ENCODE results near the gene SLC16A5. TPM values are rescaled to one million over a fixed set of nuclear protein-coding genes. Genes with fewer than 3 reads are reported as not detected.

SLC16A5 gene
- total RNA-seq, 1 donor from 2014 or later: 3.0 TPM

- Mint-ChIP-seq H3K27me3 (ENCODE audit: low read depth) (no peaks in the 10 kb centered on the region), H3K4me3 (ENCODE audit: unreplicated experiment) (peak overlapping the region; percentile 83), H3K36me3 (ENCODE audit: low read depth) (peaks cover 3% of the 10 kb centered on the region), H3K27ac (ENCODE audit: unreplicated experiment) (peak overlapping the region; percentile 81), H3K4me1 (ENCODE audit: low read depth) (peaks cover 30% of the 10 kb centered on the region), H3K9me3 (ENCODE audit: low read depth) (no peaks in the 10 kb centered on the region)
- TF ChIP-seq CTCF (IDR thresholded peaks at IDR 0.05): no peak
- DNase-seq (ENCODE audit: low spot score): peak; percentile 58
Measured at GRCh38 chr17:75152922-75153779, 65.4 kb downstream of the SLC16A5 start.

- DNase-seq (ENCODE audit: low spot score): peak; percentile 87
- peak overlapping the region; percentile 81 for H3K27ac Mint-ChIP-seq (ENCODE audit: unreplicated experiment)
- H3K9me3 Mint-ChIP-seq (ENCODE audit: low read depth): no peaks in the 10 kb centered on the region
- no peaks in the 10 kb centered on the region for H3K36me3 Mint-ChIP-seq (ENCODE audit: low read depth)
- H3K4me3 Mint-ChIP-seq (ENCODE audit: unreplicated experiment): peak overlapping the region; percentile 83
- no peaks in the 10 kb centered on the region for H3K27me3 Mint-ChIP-seq (ENCODE audit: low read depth)
- H3K4me1 Mint-ChIP-seq (ENCODE audit: low read depth): peaks cover 30% of the 10 kb centered on the region
- TF ChIP-seq CTCF (IDR thresholded peaks at IDR 0.05): no peak
Measured at GRCh38 chr17:75153780-75154194, 66.0 kb downstream of the SLC16A5 start.

- H3K4me1 Mint-ChIP-seq (ENCODE audit: low read depth): peaks cover 35% of the 10 kb centered on the region
- no peaks in the 10 kb centered on the region for H3K27me3 Mint-ChIP-seq (ENCODE audit: low read depth)
- H3K36me3 Mint-ChIP-seq (ENCODE audit: low read depth): no peaks in the 10 kb centered on the region
- TF ChIP-seq CTCF (IDR thresholded peaks at IDR 0.05): no peak
- H3K4me3 Mint-ChIP-seq (ENCODE audit: unreplicated experiment): peak within 1 kb of the TSS; percentile 83
- DNase-seq (ENCODE audit: low spot score): peak; percentile 97
- H3K27ac Mint-ChIP-seq (ENCODE audit: unreplicated experiment): peak within 1 kb of the TSS; percentile 91
- no peaks in the 10 kb centered on the region for H3K9me3 Mint-ChIP-seq (ENCODE audit: low read depth)
Measured at GRCh38 chr17:75154195-75155106, 66.7 kb downstream of the SLC16A5 start, which contains the start of gene JPT1. JPT1 (minus strand) TSS chr17:75154512; CDS start chr17:75154397, 115 bp downstream.

- TF ChIP-seq CTCF (IDR thresholded peaks at IDR 0.05): no peak
- Mint-ChIP-seq H3K27ac (ENCODE audit: unreplicated experiment) (peak overlapping the region; percentile 91), H3K36me3 (ENCODE audit: low read depth) (no peaks in the 10 kb centered on the region), H3K9me3 (ENCODE audit: low read depth) (no peaks in the 10 kb centered on the region), H3K4me3 (ENCODE audit: unreplicated experiment) (no peak overlapping the region), H3K27me3 (ENCODE audit: low read depth) (no peaks in the 10 kb centered on the region), H3K4me1 (ENCODE audit: low read depth) (peaks cover 36% of the 10 kb centered on the region)
- no peak for DNase-seq (ENCODE audit: low spot score)
Measured at GRCh38 chr17:75155191-75155601, 67.4 kb downstream of the SLC16A5 start.

Other genes with a start within 250 kb of the SLC16A5 start
- 0.07 to 0.28 TPM in 2 of 3 replicates, not detected in the other for gene GRIN2C, start 228.1 kb upstream of the SLC16A5 start, total RNA-seq
- 7.2 to 11.6 TPM (median 9.0 TPM) in 3 replicates for gene FDXR, start 215.0 kb upstream of the SLC16A5 start, total RNA-seq
- not detected in 3 replicates for gene FADS6, start 194.3 kb upstream of the SLC16A5 start, total RNA-seq
- not detected in 3 replicates for gene USH1G, start 164.7 kb upstream of the SLC16A5 start, total RNA-seq
- not detected in 3 replicates for gene OTOP2, start 163.7 kb upstream of the SLC16A5 start, total RNA-seq
- not detected in 3 replicates for gene OTOP3, start 152.1 kb upstream of the SLC16A5 start, total RNA-seq
- 4.7 to 7.7 TPM (median 5.2 TPM) in 3 replicates for gene HID1, start 115.2 kb upstream of the SLC16A5 start, total RNA-seq
- gene CDR2L, start 100.3 kb upstream of the SLC16A5 start, total RNA-seq: 32.7 to 51.1 TPM (median 51.0 TPM) in 3 replicates
- 18.9 to 25.7 TPM (median 19.8 TPM) in 3 replicates for gene MRPL58, start 75.3 kb upstream of the SLC16A5 start, total RNA-seq
- gene ATP5PD, start 41.0 kb upstream of the SLC16A5 start, total RNA-seq: 178 to 185 TPM (median 183 TPM) in 3 replicates
- gene KCTD2, start 40.7 kb upstream of the SLC16A5 start, total RNA-seq: 16.8 to 20.4 TPM (median 17.1 TPM) in 3 replicates
- 10.8 to 12.3 TPM (median 12.1 TPM) in 3 replicates for gene ARMC7, start 22.0 kb downstream of the SLC16A5 start, total RNA-seq
- 23.3 to 31.2 TPM (median 30.4 TPM) in 3 replicates for gene NT5C, start 43.8 kb downstream of the SLC16A5 start, total RNA-seq
- 78.6 to 90.4 TPM (median 86.4 TPM) in 3 replicates for gene JPT1, start 66.6 kb downstream of the SLC16A5 start, total RNA-seq
- 307 to 347 TPM (median 312 TPM) in 3 replicates for gene SUMO2, start 95.0 kb downstream of the SLC16A5 start, total RNA-seq
- 36.7 to 63.9 TPM (median 41.3 TPM) in 3 replicates for gene NUP85, start 117.7 kb downstream of the SLC16A5 start, total RNA-seq
- gene GGA3, start 173.7 kb downstream of the SLC16A5 start, total RNA-seq: 26.9 to 30.3 TPM (median 28.4 TPM) in 3 replicates
- 38.2 to 49.5 TPM (median 41.1 TPM) in 3 replicates for gene MRPS7, start 173.9 kb downstream of the SLC16A5 start, total RNA-seq
- 19.0 to 21.6 TPM (median 20.4 TPM) in 3 replicates for gene MIF4GD, start 183.3 kb downstream of the SLC16A5 start, total RNA-seq
- 6.7 to 11.7 TPM (median 11.3 TPM) in 3 replicates for gene SLC25A19, start 201.5 kb downstream of the SLC16A5 start, total RNA-seq

Measured in chondrocyte (in vitro differentiated cells).